ENCODE results near the gene KASH5. TPM values are rescaled to one million over a fixed set of nuclear protein-coding genes. Genes with fewer than 3 reads are reported as not detected.
A peak's percentile ranks its signal among the peaks of the same experiment; 100 is the strongest.

KASH5 gene
- total and polyA plus RNA-seq, 2 experiments from 2014 or later: 0.44 TPM; not detected in 1

- Histone ChIP-seq H3F3A (replicated peaks; ENCODE audit: low read depth) (peaks cover 16% of the 10 kb centered on the region; the same call in 1 of the 2 replicates), H3K27ac (ENCODE audit: low read depth) (0 out of 2 replicates have a peak overlapping the region, but pooled peaks have one; percentile 79), H3K4me1 (ENCODE audit: insufficient read depth) (peaks cover 15% of the 10 kb centered on the region), H2AFZ (no peak overlapping the region), H4K20me1 (replicated peaks; ENCODE audit: insufficient read depth) (peaks cover 10% of the 10 kb centered on the region; the same call in 1 of the 2 replicates), H3K4me2 (peak overlapping the region; percentile 69), H3K27me3 (ENCODE audit: insufficient read depth) (peaks cover 24% of the 10 kb centered on the region), H3K36me3 (ENCODE audit: insufficient read depth) (peaks cover 31% of the 10 kb centered on the region), H3K9me2 (ENCODE audit: insufficient read depth) (no peaks in the 10 kb centered on the region), H3K4me3 (peak overlapping the region; percentile 57), H3K79me2 (replicated peaks; ENCODE audit: insufficient read depth) (no peaks in the 10 kb centered on the region)
- DNase-seq (ENCODE audit: low spot score) (peak; percentile 80), ATAC-seq (peak; percentile 4)
- TF ChIP-seq ZNF331 (CRISPR knock-in tag; IDR thresholded peaks at IDR 0.05; ENCODE audit: low read depth) (no peak), ETS1 (IDR thresholded peaks at IDR 0.05) (no peak), EZH2phosphoT487 (IDR thresholded peaks at IDR 0.05; ENCODE audit: unreplicated experiment) (no peak), CTCF (conservative IDR thresholded peaks at IDR 0.05; ENCODE audit: low read depth in 2 of 2) (no peak), ZNF114 (CRISPR knock-in tag; IDR thresholded peaks at IDR 0.05) (no peak), CREB1 (CRISPR knock-in tag; IDR thresholded peaks at IDR 0.05; ENCODE audit: low read depth) (no peak), NANOG (IDR thresholded peaks at IDR 0.05; ENCODE audit: borderline replicate concordance) (no peak), EZH2 (IDR thresholded peaks at IDR 0.05; ENCODE audit: low read depth, unreplicated experiment) (no peak), POLR2AphosphoS5 (IDR thresholded peaks at IDR 0.05; ENCODE audit: low read depth) (no peak), ZNF462 (CRISPR knock-in tag; IDR thresholded peaks at IDR 0.05) (no peak), JUNB (IDR thresholded peaks at IDR 0.05; ENCODE audit: unreplicated experiment) (no peak), STAT1 (IDR thresholded peaks at IDR 0.05; ENCODE audit: unreplicated experiment) (no peak)
- TF ChIP-seq, protein P1, sequence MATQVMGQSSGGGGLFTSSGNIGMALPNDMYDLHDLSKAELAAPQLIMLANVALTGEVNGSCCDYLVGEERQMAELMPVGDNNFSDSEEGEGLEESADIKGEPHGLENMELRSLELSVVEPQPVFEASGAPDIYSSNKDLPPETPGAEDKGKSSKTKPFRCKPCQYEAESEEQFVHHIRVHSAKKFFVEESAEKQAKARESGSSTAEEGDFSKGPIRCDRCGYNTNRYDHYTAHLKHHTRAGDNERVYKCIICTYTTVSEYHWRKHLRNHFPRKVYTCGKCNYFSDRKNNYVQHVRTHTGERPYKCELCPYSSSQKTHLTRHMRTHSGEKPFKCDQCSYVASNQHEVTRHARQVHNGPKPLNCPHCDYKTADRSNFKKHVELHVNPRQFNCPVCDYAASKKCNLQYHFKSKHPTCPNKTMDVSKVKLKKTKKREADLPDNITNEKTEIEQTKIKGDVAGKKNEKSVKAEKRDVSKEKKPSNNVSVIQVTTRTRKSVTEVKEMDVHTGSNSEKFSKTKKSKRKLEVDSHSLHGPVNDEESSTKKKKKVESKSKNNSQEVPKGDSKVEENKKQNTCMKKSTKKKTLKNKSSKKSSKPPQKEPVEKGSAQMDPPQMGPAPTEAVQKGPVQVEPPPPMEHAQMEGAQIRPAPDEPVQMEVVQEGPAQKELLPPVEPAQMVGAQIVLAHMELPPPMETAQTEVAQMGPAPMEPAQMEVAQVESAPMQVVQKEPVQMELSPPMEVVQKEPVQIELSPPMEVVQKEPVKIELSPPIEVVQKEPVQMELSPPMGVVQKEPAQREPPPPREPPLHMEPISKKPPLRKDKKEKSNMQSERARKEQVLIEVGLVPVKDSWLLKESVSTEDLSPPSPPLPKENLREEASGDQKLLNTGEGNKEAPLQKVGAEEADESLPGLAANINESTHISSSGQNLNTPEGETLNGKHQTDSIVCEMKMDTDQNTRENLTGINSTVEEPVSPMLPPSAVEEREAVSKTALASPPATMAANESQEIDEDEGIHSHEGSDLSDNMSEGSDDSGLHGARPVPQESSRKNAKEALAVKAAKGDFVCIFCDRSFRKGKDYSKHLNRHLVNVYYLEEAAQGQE (IDR thresholded peaks at IDR 0.05; ENCODE audit: unreplicated experiment): no peak
- H3K4me3 Mint-ChIP-seq: peak overlapping the region; percentile 43
- peaks cover 31% of the 10 kb centered on the region for H3K27me3 Mint-ChIP-seq (ENCODE audit: insufficient read depth, low read depth, poor library complexity)
- peaks cover 21% of the 10 kb centered on the region for H3K4me1 Mint-ChIP-seq
- H3K27ac Mint-ChIP-seq: no peak overlapping the region
- H3K36me3 Mint-ChIP-seq (ENCODE audit: low read depth): peaks cover 55% of the 10 kb centered on the region
- H3K9me3 Mint-ChIP-seq: no peaks in the 10 kb centered on the region; the same call in 1 of the 3 replicates
Observed at GRCh38 chr19:49340069-49340864, 47.8 kb upstream of the KASH5 start.

Measured in GM23338 (cell line).